Endometrial microvascular endothelial cells (primary cell): ENCODE measurements around the gene CAMK1G. TPM values are rescaled to one million over a fixed set of nuclear protein-coding genes. Genes with fewer than 3 reads are reported as not detected.

Source experiments
- in situ Hi-C: cut with HindIII; loops from 2 replicates; pipeline ENCODE4 v1.10.0; 2017; ENCODE audit warnings: low sequenced_read_pairs, low pct_unique_long_range_greater_than_20kb; ENCODE audit errors: inconsistent ontology term
- total RNA-seq: library from RNA; depleted of rRNA; stranded (reverse); fragments of >200 nt; gene quantifications from one replicate; pipeline ENCODE4 v1.2.3, GENCODE V29; 2015; ENCODE audit errors: inconsistent ontology term

The CAMK1G gene
- total RNA-seq: 0.37 TPM

DNA sequence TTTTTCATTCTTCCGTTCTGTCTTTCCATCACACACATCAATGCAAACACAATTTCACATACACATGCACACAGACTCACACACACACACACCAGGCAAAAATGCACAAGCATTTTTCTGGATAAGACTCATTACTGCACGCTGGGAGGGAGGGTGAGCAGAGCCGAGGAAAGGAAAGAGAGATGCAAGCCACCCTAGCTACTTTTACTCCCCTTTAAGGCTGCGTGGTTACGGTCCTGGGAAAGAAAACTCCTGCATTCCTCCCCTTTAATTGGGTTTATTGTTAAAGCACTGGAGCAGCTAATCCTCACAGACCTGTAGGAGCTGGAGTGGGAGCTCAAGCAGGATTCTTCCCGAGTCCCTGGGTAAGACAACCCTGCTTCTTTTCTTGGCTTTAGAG lies at the start of gene CAMK1G:
Gene CAMK1G, plus strand, starts transcription at position 307 of the 400 bp plus-strand sequence. CDS start 11,270 bp downstream, outside the sequence.
- in situ Hi-C loops: no loop called here

GRCh38 chr1:209534496-209535250 lies 48.8 kb upstream of the CAMK1G start:
- in situ Hi-C loops: no loop called here

- in situ Hi-C loops: no loop called here
Observed at GRCh38 chr1:209536843-209537242, 46.7 kb upstream of the CAMK1G start.

DNA sequence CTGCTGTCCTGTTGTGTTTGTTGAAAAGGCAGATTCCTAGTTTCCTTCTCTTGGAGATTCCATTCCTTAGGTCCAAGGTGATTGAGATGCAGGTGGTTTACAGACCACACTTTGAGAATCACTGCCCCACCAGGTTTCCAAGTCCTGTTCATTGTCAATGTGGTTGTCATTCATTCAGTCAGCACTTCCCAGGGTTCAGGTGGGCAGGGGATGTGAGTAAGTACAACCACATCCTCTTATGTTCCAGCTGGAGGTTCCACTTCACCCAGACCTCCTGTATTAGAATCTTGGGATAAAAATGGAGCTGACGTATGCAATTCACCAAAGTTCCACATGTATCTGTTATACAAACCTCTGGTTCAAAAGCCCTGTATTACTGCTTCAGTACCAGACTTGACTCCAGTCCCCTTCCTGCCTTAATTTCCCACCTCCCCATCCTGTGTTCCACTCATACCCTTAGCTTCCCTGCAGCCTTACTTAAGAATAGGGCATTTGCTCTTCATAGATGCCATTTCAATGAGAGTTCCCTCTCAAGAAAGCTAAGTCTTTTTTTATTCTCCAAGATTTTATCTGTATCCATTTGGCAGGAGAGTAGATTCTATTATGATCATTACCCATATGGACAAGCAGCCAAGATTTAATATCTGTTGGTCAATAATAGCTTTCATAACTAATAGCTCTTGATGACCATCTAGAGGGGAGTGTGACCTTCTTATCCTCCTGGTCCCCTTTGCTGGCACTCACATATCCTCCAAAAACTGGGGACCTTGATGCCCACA lies 46.0 kb upstream of the CAMK1G start:
- in situ Hi-C loops: no loop called here

DNA sequence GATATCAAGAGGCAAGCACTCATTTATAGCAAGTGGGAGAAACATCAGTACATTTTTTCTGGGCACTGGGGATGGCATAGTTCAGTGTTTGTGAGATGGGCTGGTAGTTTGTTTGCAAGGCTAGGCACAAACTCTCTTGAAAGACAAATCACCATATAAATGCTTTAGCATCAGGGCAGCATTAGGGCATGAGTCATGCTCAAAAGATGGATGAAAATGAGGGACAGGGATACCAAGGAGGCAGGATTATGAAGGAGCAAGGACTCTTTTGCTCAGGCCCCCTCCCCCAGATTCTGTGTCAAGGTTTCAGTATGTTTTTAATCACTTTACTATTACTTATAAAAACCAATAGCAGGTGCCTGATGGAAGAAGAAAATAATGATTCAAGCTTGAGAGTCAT lies 43.9 kb upstream of the CAMK1G start:
- in situ Hi-C loops: no loop called here

DNA sequence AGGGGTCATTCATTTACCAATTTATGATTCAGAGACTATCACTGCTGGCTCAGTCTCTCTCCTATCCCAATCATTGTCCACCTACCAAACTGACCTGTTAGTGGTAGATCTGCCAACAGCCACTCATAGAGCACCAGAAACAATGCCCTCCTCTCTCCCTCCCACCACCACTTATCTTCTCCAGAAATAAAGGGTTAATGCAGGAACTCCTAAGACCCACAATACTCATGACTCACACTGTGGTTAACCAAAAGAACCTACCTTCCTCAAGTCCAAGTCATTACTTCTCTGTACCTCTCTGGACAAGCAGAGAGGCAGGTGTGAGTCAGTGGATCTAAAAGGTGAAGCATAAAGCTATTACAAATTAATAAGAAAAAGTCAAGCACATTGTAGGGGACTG lies 40.9 kb upstream of the CAMK1G start:
- in situ Hi-C loops: no loop called here

GRCh38 chr1:209544098-209544497 lies 39.4 kb upstream of the CAMK1G start:
- in situ Hi-C loops: no loop called here

DNA sequence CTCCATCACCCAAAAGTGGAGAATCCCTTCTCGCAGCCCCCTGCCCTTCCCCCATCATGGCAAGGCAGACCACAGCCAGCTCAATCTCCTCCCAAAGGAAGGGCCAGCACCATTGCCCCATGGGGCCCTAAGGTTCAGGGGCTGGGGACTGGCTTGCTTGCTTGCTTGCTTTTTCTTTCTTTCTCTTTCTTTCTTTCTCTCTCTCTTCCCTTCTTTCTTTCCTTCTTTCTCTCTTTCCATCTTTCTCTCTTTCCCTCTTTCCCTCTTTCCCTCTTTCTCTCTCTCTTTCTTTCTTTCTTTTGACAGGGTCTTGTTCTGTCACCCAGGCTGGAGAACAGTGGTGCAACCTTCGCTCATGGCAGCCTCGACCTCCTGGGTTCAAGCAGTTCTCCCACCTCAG lies 38.1 kb upstream of the CAMK1G start:
- in situ Hi-C loops: no loop called here

DNA sequence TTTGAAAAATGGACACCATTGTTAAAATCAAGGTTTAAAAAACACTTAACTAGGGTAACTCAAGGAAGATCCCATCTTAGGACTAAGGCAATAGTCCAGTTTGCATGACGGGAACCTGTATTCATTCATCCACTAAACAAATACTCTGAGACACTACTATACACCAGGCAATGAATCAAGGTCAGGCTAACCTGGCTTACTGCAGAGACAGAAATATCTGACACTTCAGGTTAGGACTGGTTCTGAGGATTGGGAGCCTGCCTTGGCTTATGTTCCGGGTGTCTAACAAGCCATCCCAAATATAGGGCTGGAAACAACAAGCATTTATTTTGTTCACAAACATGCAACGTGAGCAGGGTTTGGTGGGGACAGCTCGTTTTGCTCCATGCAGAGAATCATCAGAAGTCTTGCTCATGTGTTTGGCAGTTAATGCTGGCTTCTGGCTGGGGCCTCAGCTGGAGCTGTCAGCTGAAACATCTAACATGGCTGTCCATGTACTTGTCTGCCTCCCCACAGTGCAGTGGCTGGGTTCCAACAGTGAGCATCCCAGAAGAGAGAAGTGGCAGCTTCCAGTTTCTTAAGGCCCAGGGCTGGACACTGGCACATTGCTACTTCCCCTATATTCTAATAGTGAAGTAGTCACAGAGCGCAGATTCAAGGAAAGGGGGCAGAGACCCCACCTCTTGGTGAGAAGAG lies 37.0 kb upstream of the CAMK1G start:
- in situ Hi-C loops: no loop called here

DNA sequence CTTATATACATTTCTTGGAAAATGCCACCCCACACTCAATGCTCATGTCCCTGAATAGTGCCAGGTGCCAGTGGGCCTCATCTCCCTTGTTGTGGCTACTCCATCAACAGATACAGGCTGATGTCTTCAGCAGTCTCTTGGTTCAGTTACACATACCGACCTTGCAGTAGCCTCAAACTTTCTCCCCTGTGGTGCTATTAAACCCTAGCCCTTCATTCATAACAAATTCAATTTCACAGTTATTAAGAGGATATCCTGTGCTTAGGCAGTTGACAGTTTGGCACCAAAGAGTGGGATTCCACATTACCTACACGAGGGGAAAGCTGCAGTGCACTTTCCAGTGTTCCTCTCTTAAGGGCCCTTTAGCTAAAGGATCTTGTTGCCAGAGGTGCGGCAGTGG lies 35.9 kb upstream of the CAMK1G start:
- in situ Hi-C loops: no loop called here

DNA sequence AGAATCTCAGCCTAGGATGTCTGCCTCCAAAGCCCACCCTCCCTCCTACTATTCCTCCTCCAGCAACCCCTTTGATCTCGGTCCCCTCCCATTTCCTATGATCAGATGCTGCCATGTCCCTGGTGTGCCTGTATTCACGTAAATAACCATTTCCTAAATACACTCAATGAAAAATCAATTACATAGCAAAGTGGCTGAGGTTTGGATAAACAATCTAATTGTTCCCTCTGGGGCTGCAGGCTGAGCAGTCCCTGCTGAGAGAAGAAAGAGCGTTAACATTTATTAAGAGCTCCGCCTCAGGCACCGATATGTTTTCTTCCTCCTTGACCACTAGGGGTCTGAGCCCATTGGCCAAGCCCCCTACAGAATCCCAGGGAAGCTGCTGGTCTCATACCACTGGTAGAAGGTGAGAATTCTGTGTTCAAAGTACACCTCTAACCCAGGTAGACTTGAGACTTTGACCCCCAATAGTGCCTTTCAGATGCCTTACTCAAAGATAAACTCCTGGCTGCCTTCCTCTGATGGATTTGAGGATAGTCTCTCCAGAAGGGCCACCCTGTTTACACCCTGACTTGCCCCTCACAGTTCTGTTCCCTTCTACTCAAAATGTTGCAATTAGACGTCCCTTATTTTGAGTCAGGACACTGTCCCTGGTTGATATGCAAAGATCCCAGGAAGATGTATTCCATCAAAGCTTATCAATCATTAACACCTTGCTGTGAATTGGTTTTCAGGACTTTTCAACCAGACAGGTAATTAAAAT lies 33.9 kb upstream of the CAMK1G start:
- in situ Hi-C loops: no loop called here

DNA sequence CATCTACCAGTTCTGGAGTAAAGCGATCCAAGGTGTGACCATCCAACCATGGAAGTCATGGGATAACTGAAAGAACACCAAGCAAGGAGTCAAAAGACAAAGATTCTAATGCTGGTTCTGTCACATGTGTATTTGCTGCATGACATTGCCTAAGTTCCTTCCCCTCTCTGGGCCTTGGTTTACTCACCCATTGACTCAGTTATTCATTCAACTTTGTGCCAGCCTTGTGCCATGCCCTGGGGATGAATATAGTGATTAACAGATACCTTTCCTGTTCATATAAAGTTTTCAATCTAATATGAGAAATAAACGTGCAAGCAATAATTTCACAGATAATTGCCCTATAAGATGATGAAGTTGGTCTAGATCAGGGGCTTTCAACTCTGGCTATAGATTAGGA lies 33.0 kb upstream of the CAMK1G start:
- in situ Hi-C loops: no loop called here

DNA sequence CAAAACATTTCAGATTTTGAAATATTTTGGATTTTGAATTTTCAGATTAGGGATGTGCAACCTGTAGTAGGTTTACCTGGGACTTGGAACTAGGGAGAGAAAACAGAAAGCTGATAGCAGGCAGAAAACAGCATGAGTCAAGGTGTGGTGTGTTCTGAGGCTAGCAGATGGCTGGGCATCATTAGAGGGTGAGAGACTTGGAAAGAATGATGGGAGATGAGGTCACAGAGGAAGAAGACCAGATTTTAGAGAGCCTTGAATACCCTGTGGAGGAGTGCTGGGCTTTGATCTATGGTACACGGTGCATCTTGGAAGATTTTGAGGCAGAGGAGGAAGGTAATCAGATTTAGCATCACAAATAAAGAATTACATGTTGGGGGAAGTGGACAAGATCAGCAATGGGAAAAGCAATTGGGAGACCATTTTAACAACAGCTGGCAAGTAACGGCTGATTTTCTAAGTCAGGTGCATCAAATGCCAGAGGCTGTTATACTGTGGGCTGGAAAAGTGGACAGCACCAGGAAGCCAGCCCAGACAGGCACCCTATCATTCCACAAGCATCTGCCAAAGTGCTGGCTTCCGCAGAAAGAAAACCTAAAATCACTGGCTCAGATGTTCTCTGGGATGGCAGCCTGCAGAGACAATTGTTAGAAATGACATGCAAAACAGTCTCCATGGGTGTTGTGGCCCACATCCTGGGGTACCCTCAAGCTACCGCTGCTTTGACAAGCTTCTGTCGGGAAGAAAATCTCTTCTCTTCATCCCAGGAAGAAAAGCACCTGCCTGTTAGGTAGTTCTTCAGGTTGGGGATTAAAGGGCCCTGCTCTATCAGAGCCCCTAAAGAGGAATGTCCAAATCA lies 30.9 kb upstream of the CAMK1G start:
- in situ Hi-C loops: no loop called here

DNA sequence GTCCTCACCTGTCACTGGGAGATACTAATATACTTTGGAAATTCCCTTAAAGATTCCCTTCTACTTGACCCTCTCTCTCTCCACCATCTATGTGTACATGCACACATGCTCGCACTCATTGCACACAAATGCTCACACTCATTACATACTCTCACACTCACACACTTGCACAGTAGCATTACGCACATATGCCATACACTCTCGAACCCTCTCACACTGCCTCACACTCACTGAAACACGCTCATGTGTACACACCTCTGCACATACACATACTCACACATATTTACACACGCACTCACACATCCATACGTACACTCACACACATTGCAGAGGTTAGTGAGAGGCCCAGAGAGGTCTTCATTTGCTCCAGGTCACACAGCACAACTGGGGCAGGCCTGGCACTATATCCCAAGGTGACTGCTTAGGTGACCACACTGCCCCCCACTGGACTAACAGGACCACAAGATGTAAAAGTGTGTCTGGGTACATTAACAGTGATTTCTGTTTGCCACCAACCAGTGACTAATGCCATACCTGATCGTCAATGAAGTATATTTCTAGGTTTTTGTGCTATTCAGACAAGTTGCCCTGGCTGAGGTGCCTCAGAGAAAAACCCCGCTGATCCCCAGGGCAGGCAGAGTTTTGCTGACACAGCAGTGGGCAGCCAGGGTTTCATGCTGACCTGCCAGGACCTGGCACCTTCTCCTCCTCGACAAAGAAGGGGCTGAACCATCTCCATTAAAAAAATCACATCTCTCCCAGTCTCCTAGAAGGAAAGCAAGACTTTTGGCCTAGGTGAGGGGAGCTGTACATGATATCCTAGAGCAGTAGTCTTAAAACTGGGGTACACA lies 28.5 kb upstream of the CAMK1G start:
- in situ Hi-C loops: no loop called here

DNA sequence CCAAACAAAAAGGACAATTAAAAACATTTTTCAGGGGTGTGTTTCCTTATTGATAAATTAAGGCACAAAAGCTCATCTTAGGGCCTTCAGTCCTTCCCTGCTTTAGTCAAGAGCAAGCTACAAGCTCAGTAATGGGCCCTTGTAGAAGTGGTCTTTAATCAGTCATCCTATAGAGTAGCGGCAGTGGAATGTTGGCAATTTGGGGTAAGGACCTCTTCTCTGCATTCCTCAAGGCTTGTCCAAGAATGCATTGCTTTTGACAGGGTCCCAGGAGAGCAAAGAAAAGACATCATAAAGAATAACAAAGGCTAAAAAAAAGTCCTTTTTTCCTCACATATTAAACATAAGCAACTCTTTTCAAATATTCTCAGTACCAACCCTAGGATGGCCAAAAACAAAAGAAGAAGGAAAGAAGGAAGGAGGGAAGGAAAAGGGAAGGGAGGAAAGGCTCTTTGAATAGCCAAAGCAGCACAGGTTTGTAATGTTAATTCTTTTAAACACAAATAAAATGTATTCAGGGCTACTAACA lies 27.3 kb upstream of the CAMK1G start:
- in situ Hi-C loops: no loop called here

- in situ Hi-C loops: no loop called here
Observed at GRCh38 chr1:209557221-209557620, 26.3 kb upstream of the CAMK1G start.

GRCh38 chr1:209560529-209560928 lies 23.0 kb upstream of the CAMK1G start:
- in situ Hi-C loops: no loop called here
